ENCODE data around the gene RABEP1.

RABEP1 gene

GRCh38 chr17:5282642-5283217 is 646 bp downstream of the RABEP1 start:
- no peak for DNase-seq

- peak in 1 of 3 donors; percentile 6 for DNase-seq
These were observed 1.7 kb downstream of the RABEP1 start for GRCh38 chr17:5283571-5284315.

- no peak for DNase-seq
These were observed 2.6 kb downstream of the RABEP1 start for GRCh38 chr17:5284681-5285080.

GRCh38 chr17:5286846-5287245 is 4.8 kb downstream of the RABEP1 start:
- DNase-seq, result no peak

GRCh38 chr17:5291683-5292350 is 9.7 kb downstream of the RABEP1 start:
- no peak for DNase-seq

GRCh38 chr17:5297245-5297644 is 15.2 kb downstream of the RABEP1 start:
- DNase-seq, result no peak

GRCh38 chr17:5299383-5299782 is 17.3 kb downstream of the RABEP1 start:
- DNase-seq, result no peak

GRCh38 chr17:5304636-5305035 is 22.6 kb downstream of the RABEP1 start:
- peak; percentile 46 to 68 (median 67) for DNase-seq

- no peak for DNase-seq
These were observed 27.8 kb downstream of the RABEP1 start for GRCh38 chr17:5309851-5310250.

GRCh38 chr17:5325851-5326250 is 43.8 kb downstream of the RABEP1 start:
- no peak for DNase-seq

GRCh38 chr17:5329784-5330557 is 47.9 kb downstream of the RABEP1 start:
- DNase-seq, result no peak

- no peak for DNase-seq
These were observed 48.9 kb downstream of the RABEP1 start for GRCh38 chr17:5330981-5331380.

GRCh38 chr17:5331506-5331905 is 49.4 kb downstream of the RABEP1 start:
- DNase-seq, result no peak

- DNase-seq, result no peak
These were observed 62.8 kb downstream of the RABEP1 start for GRCh38 chr17:5344914-5345313.

GRCh38 chr17:5352681-5353289 is 70.7 kb downstream of the RABEP1 start:
- DNase-seq, result no peak

GRCh38 chr17:5354310-5354709 is 72.2 kb downstream of the RABEP1 start:
- no peak for DNase-seq

GRCh38 chr17:5354886-5355415 is 72.9 kb downstream of the RABEP1 start:
- DNase-seq, result no peak

GRCh38 chr17:5355421-5356129 is 73.5 kb downstream of the RABEP1 start:
- DNase-seq, result no peak

- no peak for DNase-seq
These were observed 79.3 kb downstream of the RABEP1 start for GRCh38 chr17:5361426-5361825.

GRCh38 chr17:5362162-5362811 is 80.2 kb downstream of the RABEP1 start:
- no peak for DNase-seq

GRCh38 chr17:5364156-5364555 is 82.1 kb downstream of the RABEP1 start:
- peak; percentile 22 to 28 (median 22) for DNase-seq
